Esophagus muscularis mucosa (tissue), 3 donors: Measurements from ENCODE around the gene PSKH1.

ENCODE experiments used
- CTCF ChIP-seq, 3 experiments: fragments of 200-600 bp in 2 of 3; fragments of 450-650 bp in 1 of 3; sonication (generic) in 2 of 3; IDR thresholded peaks; one replicate each; pipeline ENCODE4 v1.5.1; 2017 to 2019; ENCODE audit warnings: antibody characterized with exemption in 3 of 3, mild to moderate bottlenecking in 2 of 3, moderate library complexity in 1 of 3
- EP300 ChIP-seq: sonication (generic); formaldehyde crosslinking; IDR thresholded peaks from one replicate; pipeline ENCODE4 v1.6.1; 2017; ENCODE audit warnings: antibody characterized with exemption

GRCh38 chr16:67928561-67929364, 35.7 kb downstream of the PSKH1 start:
- peak; percentile 74 to 89 (median 83) for TF ChIP-seq CTCF (IDR thresholded peaks at IDR 0.05)
- TF ChIP-seq EP300 = no peak
